ENCODE results near the gene KCTD2. TPM values are rescaled to one million over a fixed set of nuclear protein-coding genes. Genes with fewer than 3 reads are reported as not detected.

The KCTD2 gene
- total and polyA plus RNA-seq, 2 of the 13 experiments (the other 11 are each of a cell fraction or from before 2014, with no cell fraction given) = 28.3 to 32.6 TPM

- TF ChIP-seq THAP9 (CRISPR knock-in tag; IDR thresholded peaks at IDR 0.05; ENCODE audit: borderline replicate concordance) (0 out of 2 replicates have a peak, but pooled peaks have one; percentile 9), ZNF34 (CRISPR knock-in tag; IDR thresholded peaks at IDR 0.05; ENCODE audit: borderline replicate concordance) (0 out of 2 replicates have a peak, but pooled peaks have one; percentile 12), ZNF703 (CRISPR knock-in tag; IDR thresholded peaks at IDR 0.05; ENCODE audit: borderline replicate concordance) (0 out of 2 replicates have a peak, but pooled peaks have one; percentile 6), ZNF24 (IDR thresholded peaks at IDR 0.05) (no peak), MNT (IDR thresholded peaks at IDR 0.05) (no peak), ZFP41 (CRISPR knock-in tag; IDR thresholded peaks at IDR 0.05; ENCODE audit: borderline replicate concordance) (no peak), TBX2 (CRISPR knock-in tag; IDR thresholded peaks at IDR 0.05; ENCODE audit: borderline replicate concordance) (peak; percentile 15; the same call in 1 of the 2 replicates), ZNF691 (CRISPR knock-in tag; IDR thresholded peaks at IDR 0.05; ENCODE audit: borderline replicate concordance, low read depth) (peak; percentile 12; the same call in 1 of the 2 replicates), ESRRA (CRISPR knock-in tag; IDR thresholded peaks at IDR 0.05; ENCODE audit: low read depth) (no peak), ZNF749 (CRISPR knock-in tag; IDR thresholded peaks at IDR 0.05; ENCODE audit: borderline replicate concordance) (no peak), FOXP4 (CRISPR knock-in tag; IDR thresholded peaks at IDR 0.05) (no peak), ADNP (CRISPR knock-in tag; IDR thresholded peaks at IDR 0.05) (peak; percentile 52; the same call in 1 of the 2 replicates), ZSCAN5A (CRISPR knock-in tag; IDR thresholded peaks at IDR 0.05; ENCODE audit: borderline replicate concordance) (no peak), ZNF770 (CRISPR knock-in tag; IDR thresholded peaks at IDR 0.05) (peak; percentile 72), MEIS2 (CRISPR knock-in tag; IDR thresholded peaks at IDR 0.05) (no peak), ZNF280B (CRISPR knock-in tag; IDR thresholded peaks at IDR 0.05; ENCODE audit: borderline replicate concordance) (no peak)
Observed at GRCh38 chr17:75087182-75087557, 40.1 kb downstream of the KCTD2 start (continued).

Measured in HepG2 (cell line).